SK-N-SH treated with all-trans-retinoic acid at 6 μM for 48 hours (cell line): ENCODE data around the gene COL6A1.

Experiments used
- ATAC-seq: fragments of 200-7000 bp; cut with Tn5 transposase; 3 replicates; pipeline ENCODE4 v1.9.1; 2020; ENCODE audit warnings: mild to moderate bottlenecking, moderate library complexity
- ARNTL ChIP-seq: fragments of 450-650 bp; formaldehyde crosslinking; IDR thresholded peaks from 2 replicates; pipeline ENCODE4 v1.5.0; 2020; ENCODE audit warnings: low read depth, mild to moderate bottlenecking, moderate library complexity, borderline replicate concordance
- CREB5 ChIP-seq: fragments of 250-450 bp; sonication (Bioruptor Pico); IDR thresholded peaks from 2 replicates; pipeline ENCODE4 v1.5.1; 2020; ENCODE audit warnings: low read depth, mild to moderate bottlenecking, moderate library complexity
- CSDC2 ChIP-seq: fragments of 250-450 bp; sonication (Bioruptor Pico); IDR thresholded peaks from 2 replicates; pipeline ENCODE4 v1.5.0; 2020; ENCODE audit warnings: mild to moderate bottlenecking, moderate library complexity
- CSRNP3 ChIP-seq: fragments of 250-450 bp; sonication (Bioruptor Pico); IDR thresholded peaks from 2 replicates; pipeline ENCODE4 v1.5.1; 2021; ENCODE audit warnings: mild to moderate bottlenecking, moderate library complexity
- ESRRG ChIP-seq: fragments of 250-450 bp; sonication (Bioruptor Pico); IDR thresholded peaks from 2 replicates; pipeline ENCODE4 v1.6.1; 2021; ENCODE audit warnings: mild to moderate bottlenecking
- GLIS3 ChIP-seq: fragments of 250-450 bp; sonication (Bioruptor Pico); IDR thresholded peaks from 2 replicates; pipeline ENCODE4 v1.5.0; 2020; ENCODE audit warnings: mild to moderate bottlenecking, moderate library complexity
- OSR1 ChIP-seq: fragments of 250-450 bp; sonication (Bioruptor Pico); IDR thresholded peaks from 2 replicates; pipeline ENCODE4 v1.8.0; 2022; ENCODE audit warnings: moderate library complexity, mild to moderate bottlenecking, inconsistent platforms
- PATZ1 ChIP-seq: fragments of 250-450 bp; sonication (Bioruptor Pico); IDR thresholded peaks from 2 replicates; pipeline ENCODE4 v1.8.0; 2020; ENCODE audit warnings: mild to moderate bottlenecking, moderate library complexity, borderline replicate concordance
- POU6F1 ChIP-seq: fragments of 250-450 bp; sonication (Bioruptor Pico); IDR thresholded peaks from 2 replicates; pipeline ENCODE4 v1.8.0; 2021; ENCODE audit warnings: low read depth, mild to moderate bottlenecking, moderate library complexity, borderline replicate concordance
- PPARA ChIP-seq: fragments of 250-450 bp; sonication (Bioruptor Pico); IDR thresholded peaks from 2 replicates; pipeline ENCODE4 v1.5.0; 2020; ENCODE audit warnings: mild to moderate bottlenecking, borderline replicate concordance
- RARB ChIP-seq: fragments of 250-450 bp; sonication (Bioruptor Pico); IDR thresholded peaks from 2 replicates; pipeline ENCODE4 v1.8.0; 2021; ENCODE audit warnings: mild to moderate bottlenecking, moderate library complexity
- SNAI2 ChIP-seq: fragments of 250-450 bp; sonication (Bioruptor Pico); IDR thresholded peaks from 2 replicates; pipeline ENCODE4 v1.5.0; 2020; ENCODE audit warnings: mild to moderate bottlenecking, moderate library complexity
- TCF4 ChIP-seq: fragments of 250-450 bp; sonication (Bioruptor Pico); IDR thresholded peaks from 2 replicates; pipeline ENCODE4 v1.8.0; 2021; ENCODE audit warnings: mild to moderate bottlenecking, moderate library complexity, borderline replicate concordance
- TSHZ2 ChIP-seq: fragments of 250-450 bp; sonication (Bioruptor Pico); IDR thresholded peaks from 2 replicates; pipeline ENCODE4 v1.5.0; 2020; ENCODE audit warnings: mild to moderate bottlenecking, moderate library complexity
- ZC3H10 ChIP-seq: fragments of 250-450 bp; sonication (Bioruptor Pico); IDR thresholded peaks from 2 replicates; pipeline ENCODE4 v1.5.1; 2021; ENCODE audit warnings: mild to moderate bottlenecking, moderate library complexity
- ZFP3 ChIP-seq: fragments of 250-450 bp; sonication (Bioruptor Pico); IDR thresholded peaks from 2 replicates; pipeline ENCODE4 v1.5.0; 2020; ENCODE audit warnings: mild to moderate bottlenecking, moderate library complexity
- ZFP30 ChIP-seq: fragments of 450-650 bp; formaldehyde crosslinking; IDR thresholded peaks from 2 replicates; pipeline ENCODE4 v1.5.0; 2022; ENCODE audit warnings: mild to moderate bottlenecking, moderate library complexity
- ZNF565 ChIP-seq: fragments of 450-650 bp; formaldehyde crosslinking; conservative IDR thresholded peaks from 2 replicates; pipeline ENCODE4 v1.5.0; 2020; ENCODE audit warnings: low read depth, mild to moderate bottlenecking, moderate library complexity
- ZNF70 ChIP-seq: fragments of 450-650 bp; formaldehyde crosslinking; IDR thresholded peaks from 2 replicates; pipeline ENCODE4 v1.5.0; 2020; ENCODE audit warnings: mild to moderate bottlenecking, moderate library complexity
- ZNF8 ChIP-seq: fragments of 450-650 bp; formaldehyde crosslinking; IDR thresholded peaks from 2 replicates; pipeline ENCODE4 v1.5.0; 2020; ENCODE audit warnings: mild to moderate bottlenecking, moderate library complexity

The COL6A1 gene

GRCh38 chr21:46039891-46040660, 58.5 kb downstream of the COL6A1 start:
- no peak for ATAC-seq
- TF ChIP-seq PPARA (CRISPR knock-in tag): no peak
- no peak for TF ChIP-seq POU6F1 (CRISPR knock-in tag)
- no peak for TF ChIP-seq CSRNP3
- TF ChIP-seq TSHZ2 (CRISPR knock-in tag): no peak
- no peak for TF ChIP-seq ZC3H10 (CRISPR knock-in tag)
- TF ChIP-seq ZNF565: no peak
- no peak for TF ChIP-seq RARB (CRISPR knock-in tag)
- TF ChIP-seq OSR1 (CRISPR knock-in tag): no peak
- TF ChIP-seq ZFP3 (CRISPR knock-in tag): no peak
- no peak for TF ChIP-seq PATZ1 (CRISPR knock-in tag)
- TF ChIP-seq ESRRG (CRISPR knock-in tag): no peak
- no peak for TF ChIP-seq TCF4 (CRISPR knock-in tag)
- TF ChIP-seq ZFP30 (CRISPR knock-in tag): no peak
- TF ChIP-seq ZNF8 (CRISPR knock-in tag): no peak
- no peak for TF ChIP-seq CSDC2 (CRISPR knock-in tag)
- TF ChIP-seq ZNF70 (CRISPR knock-in tag): no peak

GRCh38 chr21:46040707-46041106, 59.1 kb downstream of the COL6A1 start:
- TF ChIP-seq POU6F1 (CRISPR knock-in tag) (no peak), GLIS3 (CRISPR knock-in tag) (no peak), CREB5 (CRISPR knock-in tag) (no peak), SNAI2 (no peak), CSRNP3 (no peak), ARNTL (CRISPR knock-in tag) (no peak)
- TF ChIP-seq, all 23 proteins: peak for 0
- ATAC-seq: no peak
